IPS-NIHi7 (cell line): ENCODE results near the gene FPR3.
"Not testable (repeated sequence)": the region's sequence is repeated elsewhere in the genome, so short reads cannot be mapped to it uniquely, and the experiment has no call there.

ENCODE experiments used
- DNase-seq: peaks from one replicate; pipeline ENCODE4 v3.0.0; 2012; ENCODE audit warnings: mixed read lengths; ENCODE audit errors: extremely low spot score

FPR3 gene

DNA sequence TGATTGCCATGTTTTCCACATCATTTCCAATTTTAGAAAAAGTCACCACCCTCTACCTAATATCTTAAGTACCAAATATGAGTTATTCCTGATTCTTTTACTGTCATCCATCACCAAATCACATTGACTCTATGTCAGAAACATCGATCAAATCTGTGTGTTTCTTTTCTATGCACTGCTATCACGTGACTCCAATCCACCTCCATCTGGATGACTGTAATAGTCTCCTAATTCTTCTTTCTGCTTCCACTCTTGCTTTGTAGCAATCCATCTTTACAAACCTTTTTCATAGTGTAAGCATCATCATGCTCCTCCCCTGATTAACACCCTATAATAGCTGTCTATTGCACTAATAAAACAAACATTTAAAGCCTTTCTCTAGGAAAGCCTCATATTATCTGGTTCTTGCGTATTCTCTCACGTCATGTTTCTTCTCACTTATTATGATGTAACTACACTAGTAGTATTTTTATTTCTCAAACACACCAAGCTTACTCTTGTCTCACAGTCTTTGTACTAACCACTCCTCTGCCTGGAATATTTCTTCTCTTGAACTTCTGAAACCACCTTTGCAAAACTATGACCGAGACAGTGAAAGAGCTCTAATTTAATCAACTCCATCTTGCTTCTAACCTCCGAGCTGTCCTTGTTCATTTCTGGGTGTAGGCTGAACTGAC, 10.7 kb upstream of the FPR3 start:
- DNase-seq, result no peak

- no peak for DNase-seq
Measured at GRCh38 chr19:51784922-51785690, 9.9 kb upstream of the FPR3 start.

- no peak for DNase-seq
Measured at GRCh38 chr19:51786646-51787494, 8.1 kb upstream of the FPR3 start.

- DNase-seq, result no peak
Measured at GRCh38 chr19:51788029-51788428, 6.9 kb upstream of the FPR3 start.

DNA sequence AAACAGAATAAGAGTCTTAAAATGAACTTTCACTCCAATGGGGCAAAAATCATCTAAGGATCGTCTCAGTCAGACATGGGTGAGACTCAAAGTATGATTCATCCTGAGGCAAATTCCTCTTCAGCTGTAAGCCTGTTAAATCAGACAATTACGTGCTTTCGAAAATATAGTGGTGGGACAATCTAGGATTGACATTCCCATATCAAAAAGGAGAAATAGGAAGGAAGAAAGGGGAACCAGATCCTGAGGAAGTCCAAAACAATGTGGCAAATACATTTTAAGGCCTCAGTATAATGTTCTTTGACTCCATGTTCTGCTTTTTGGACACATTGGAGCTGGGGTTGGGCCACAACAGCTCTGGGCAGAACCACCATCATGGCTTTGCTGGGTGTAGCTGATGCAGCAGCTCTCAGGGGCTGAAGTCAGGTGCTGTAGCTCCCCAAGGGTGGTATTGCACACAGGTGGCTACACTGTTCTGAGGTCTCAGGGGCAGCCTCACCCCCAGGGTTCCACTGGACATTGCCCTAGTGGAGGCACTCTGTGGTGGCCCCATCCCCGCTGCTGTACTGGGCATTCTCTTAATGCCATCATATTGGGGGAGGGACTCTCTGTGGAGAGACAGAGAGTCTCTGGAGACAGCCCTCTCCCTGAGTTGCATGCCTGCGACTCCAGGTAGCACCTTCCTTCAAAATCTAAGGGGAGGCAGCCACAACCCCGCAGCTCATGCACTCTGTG, 5.7 kb upstream of the FPR3 start:
- no peak for DNase-seq

DNA sequence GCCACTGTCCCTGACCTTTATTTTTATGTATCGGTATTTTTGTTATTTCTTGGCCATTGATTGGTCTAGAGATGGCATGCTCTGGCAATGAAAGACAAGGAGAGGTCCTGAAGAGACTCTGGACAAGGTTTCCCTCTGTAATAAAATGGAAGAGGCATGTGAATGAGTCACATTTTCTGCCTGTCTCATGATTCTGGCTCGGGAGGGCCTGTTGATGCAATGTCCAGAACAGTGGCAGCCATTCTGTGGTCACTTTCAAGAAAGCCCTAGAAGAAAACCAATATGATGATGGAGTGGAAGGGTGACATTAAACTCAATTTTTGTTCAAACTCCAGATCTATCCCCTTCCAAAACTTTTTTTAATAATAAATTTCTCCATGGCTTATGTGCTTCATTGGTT, 2.0 kb upstream of the FPR3 start:
- no peak for DNase-seq

DNA sequence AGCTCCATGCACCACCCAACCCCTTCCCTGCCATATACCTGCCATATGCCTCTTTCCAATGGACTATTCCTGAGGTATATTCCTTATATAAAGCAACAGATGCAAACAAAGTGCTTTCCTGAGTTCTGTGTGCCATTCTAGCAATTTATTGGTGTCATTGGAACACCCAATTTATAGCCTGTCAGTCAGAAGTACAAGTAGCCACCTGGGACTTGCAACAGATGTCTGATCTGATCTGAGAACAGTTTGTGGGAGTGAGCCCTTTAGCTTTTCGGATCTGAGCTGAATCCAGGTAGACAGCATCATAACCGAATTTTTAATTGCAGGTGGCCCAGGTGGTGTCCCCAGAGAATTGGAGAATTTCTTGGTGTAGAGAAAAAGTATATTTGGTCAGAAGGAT, 963 bp upstream of the FPR3 start:
- no peak for DNase-seq

- DNase-seq, result no peak
Measured at GRCh38 chr19:51796195-51796679, 1.3 kb downstream of the FPR3 start.

GRCh38 chr19:51797480-51797879, 2.5 kb downstream of the FPR3 start:
- DNase-seq, result no peak

- no peak for DNase-seq
Measured at GRCh38 chr19:51798062-51798461, 3.1 kb downstream of the FPR3 start.

DNA sequence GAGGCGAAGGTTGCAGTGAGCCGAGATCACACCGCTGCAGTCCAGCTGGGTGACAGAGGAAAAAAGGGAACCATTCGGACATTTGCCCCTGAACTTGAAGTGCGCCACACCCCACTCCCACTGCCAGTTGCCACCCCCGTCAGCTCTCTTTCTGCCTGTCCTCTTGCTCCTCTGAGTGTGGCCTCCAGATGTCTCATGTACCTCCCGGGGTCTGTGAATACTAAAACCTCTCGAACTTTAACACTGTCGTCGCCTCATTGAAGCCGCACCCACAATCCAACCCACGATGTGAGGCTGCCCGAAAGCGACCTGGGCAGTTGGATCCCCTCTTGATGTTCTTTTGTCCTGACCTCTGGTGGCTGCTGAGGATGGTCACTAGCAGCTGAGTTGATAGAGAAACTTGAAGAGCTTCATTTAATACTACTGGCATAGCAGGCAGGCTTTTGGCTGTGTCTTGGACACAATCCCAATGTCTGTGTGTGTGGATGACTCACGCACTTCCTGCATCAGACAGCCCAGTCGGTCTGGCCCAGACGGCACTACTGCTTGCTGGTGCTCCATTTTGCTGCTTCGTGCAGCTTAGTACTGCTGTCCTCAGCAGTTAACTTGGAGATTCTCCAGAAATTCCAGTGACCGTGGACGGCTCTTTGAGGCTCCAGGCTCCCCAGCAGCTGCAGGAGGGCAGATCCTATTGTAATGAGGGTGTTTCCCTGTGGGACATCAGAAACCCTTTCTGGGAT, 4.2 kb downstream of the FPR3 start:
- DNase-seq, result no peak

- no peak for DNase-seq
Measured at GRCh38 chr19:51799774-51800472, 5.0 kb downstream of the FPR3 start.

- DNase-seq, result no peak
Measured at GRCh38 chr19:51800473-51801244, 5.7 kb downstream of the FPR3 start.

GRCh38 chr19:51802775-51803174, 7.8 kb downstream of the FPR3 start:
- no peak for DNase-seq

GRCh38 chr19:51803519-51803918, 8.6 kb downstream of the FPR3 start:
- no peak for DNase-seq

DNA sequence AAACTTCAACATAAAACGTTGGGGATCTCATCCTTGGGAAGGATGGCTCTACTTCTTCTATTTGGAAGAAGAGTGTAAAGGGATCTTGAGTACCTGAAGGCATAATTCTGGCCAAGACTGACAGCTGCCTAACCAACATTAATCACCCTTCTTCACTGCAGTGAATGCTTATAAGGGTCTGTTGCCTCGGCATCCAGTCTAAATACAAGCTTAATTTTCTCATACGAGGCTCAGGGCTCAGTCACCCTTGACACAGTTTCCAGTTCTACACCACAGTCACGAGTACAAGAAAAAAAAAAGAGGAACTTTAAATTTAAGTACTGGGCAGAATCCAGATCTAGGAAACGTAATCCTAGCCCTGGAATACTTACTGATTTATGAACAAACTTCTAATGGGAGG, 9.0 kb downstream of the FPR3 start:
- DNase-seq, result no peak

DNA sequence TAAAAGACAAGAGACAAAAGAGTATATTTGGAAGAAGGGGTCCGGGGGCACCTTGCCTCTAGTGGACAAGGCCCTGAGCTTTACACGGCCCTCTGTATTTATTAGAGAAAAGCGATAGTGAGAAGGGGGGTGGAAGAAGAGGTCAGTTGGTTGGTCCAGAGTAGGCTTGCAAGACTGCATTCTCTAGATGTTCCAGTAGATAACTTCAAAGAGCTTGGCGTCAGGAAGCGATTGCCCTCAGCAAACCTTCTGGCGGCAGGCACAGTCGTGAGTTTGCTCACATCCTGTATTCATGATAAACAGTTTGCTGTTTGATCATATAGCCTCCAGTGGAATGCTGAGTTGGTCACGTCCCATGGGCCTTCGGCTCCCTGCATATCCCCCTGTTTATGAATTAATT, 9.8 kb downstream of the FPR3 start:
- DNase-seq, result not testable (repeated sequence)

- DNase-seq, result not testable (repeated sequence)
Measured at GRCh38 chr19:51805396-51805795, 10.4 kb downstream of the FPR3 start.

- DNase-seq, result not testable (repeated sequence)
Measured at GRCh38 chr19:51806571-51806970, 11.6 kb downstream of the FPR3 start.
